Measurements from ENCODE around the gene PNO1. TPM values are rescaled to one million over a fixed set of nuclear protein-coding genes. Genes with fewer than 3 reads are reported as not detected.

Gene PNO1
- total and polyA plus RNA-seq, 9 of the 15 experiments (the other 6 are each of a cell fraction or from before 2014, with no cell fraction given) = 11.8 to 81.7 (median 41.1) TPM

- no peak for TF ChIP-seq CHD4 (IDR thresholded peaks at IDR 0.05; ENCODE audit: insufficient read depth, insufficient replicate concordance, low read depth, low read length, poor library complexity, severe bottlenecking)
- TF ChIP-seq HMBOX1 (IDR thresholded peaks at IDR 0.05) = no peak
- TF ChIP-seq ZNF274 (IDR thresholded peaks at IDR 0.05; ENCODE audit: borderline replicate concordance, low read depth, low read length) = no peak
- no peak for TF ChIP-seq ZC3H11A (IDR thresholded peaks at IDR 0.05; ENCODE audit: low read depth, low read length)
- no peak for TF ChIP-seq FOXK2 (conservative IDR thresholded peaks at IDR 0.05 in 1 of 2, IDR thresholded peaks at IDR 0.05 in 1 of 2; ENCODE audit: low read depth in 2 of 2)
- no peak for TF ChIP-seq AFF1 (IDR thresholded peaks at IDR 0.05; ENCODE audit: low read depth in 1 of 2, partially characterized antibody in 2 of 2)
- no peak for TF ChIP-seq EP400 (IDR thresholded peaks at IDR 0.05)
- no peak for TF ChIP-seq ZNF586 (CRISPR knock-in tag; conservative IDR thresholded peaks at IDR 0.05)
- no peak for TF ChIP-seq EWSR1 (IDR thresholded peaks at IDR 0.05; ENCODE audit: borderline replicate concordance, low read depth, partially characterized antibody)
- no peak for TF ChIP-seq PKNOX1 (IDR thresholded peaks at IDR 0.05)
- TF ChIP-seq RNF2 (IDR thresholded peaks at IDR 0.05) = 0 out of 2 replicates have a peak, but pooled peaks have one; percentile 26
- TF ChIP-seq MNT (conservative IDR thresholded peaks at IDR 0.05) = no peak
- peak; percentile 87 to 98 (median 92) for TF ChIP-seq CTCF (IDR thresholded peaks at IDR 0.05 in 2 of 3, conservative IDR thresholded peaks at IDR 0.05 in 1 of 3; ENCODE audit: insufficient read depth in 2 of 3, low read depth in 1 of 3, low read length in 3 of 3)
- TF ChIP-seq, protein P1, sequence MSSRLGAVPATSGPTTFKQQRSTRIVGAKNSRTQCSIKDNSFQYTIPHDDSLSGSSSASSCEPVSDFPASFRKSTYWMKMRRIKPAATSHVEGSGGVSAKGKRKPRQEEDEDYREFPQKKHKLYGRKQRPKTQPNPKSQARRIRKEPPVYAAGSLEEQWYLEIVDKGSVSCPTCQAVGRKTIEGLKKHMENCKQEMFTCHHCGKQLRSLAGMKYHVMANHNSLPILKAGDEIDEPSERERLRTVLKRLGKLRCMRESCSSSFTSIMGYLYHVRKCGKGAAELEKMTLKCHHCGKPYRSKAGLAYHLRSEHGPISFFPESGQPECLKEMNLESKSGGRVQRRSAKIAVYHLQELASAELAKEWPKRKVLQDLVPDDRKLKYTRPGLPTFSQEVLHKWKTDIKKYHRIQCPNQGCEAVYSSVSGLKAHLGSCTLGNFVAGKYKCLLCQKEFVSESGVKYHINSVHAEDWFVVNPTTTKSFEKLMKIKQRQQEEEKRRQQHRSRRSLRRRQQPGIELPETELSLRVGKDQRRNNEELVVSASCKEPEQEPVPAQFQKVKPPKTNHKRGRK (tag; IDR thresholded peaks at IDR 0.05) = peak; percentile 86
These were observed 35.6 kb upstream of the PNO1 start (continued) for GRCh38 chr2:68121873-68122679.
